ENCODE results near the gene PKNOX2. TPM values are rescaled to one million over a fixed set of nuclear protein-coding genes. Genes with fewer than 3 reads are reported as not detected.

PKNOX2 gene
- total RNA-seq, 1 donor: under 0.01 TPM

DNA sequence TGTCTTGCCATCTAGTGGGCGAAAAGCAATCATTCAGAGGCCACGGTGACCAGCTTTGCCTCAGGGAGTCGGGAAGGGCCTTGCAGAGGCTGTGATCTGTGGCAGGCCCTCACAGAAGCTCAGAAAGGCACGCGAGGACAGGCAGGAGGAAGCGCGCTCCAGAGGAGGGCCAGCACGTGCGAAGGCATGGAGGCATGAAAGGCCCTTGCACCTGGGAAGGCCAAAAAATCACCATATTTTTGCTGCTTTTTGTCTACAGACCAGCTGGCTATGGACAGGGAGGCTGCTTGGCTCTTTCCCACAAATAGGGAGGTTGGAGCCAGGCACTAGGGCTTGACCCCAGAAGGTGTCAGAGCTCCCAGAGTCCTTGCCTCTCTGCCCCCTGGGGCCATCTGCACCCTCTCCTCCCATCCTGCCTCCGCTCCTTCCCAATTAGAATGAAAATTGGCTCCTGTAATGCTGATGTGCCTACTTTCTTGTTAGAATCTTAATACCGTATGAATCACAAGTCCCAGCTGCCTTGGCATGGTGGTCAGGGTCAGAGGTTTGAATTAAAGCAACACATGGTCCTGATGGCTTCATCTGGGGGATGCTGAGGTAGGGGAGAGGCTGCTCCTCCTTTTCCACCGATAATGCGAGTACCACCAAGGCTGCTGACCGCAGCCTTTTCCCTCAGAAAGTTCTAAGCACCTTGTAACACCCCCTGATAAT, 262.4 kb downstream of the PKNOX2 start:
- Histone ChIP-seq H3K27me3 (ENCODE audit: insufficient read depth, low read length) (peaks cover 24% of the 10 kb centered on the region), H3K4me1 (ENCODE audit: insufficient read depth, low read length) (no peaks in the 10 kb centered on the region), H3K9me3 (ENCODE audit: low read depth, low read length) (no peaks in the 10 kb centered on the region), H3K4me3 (ENCODE audit: insufficient read depth, low read length) (no peak overlapping the region), H3K27ac (ENCODE audit: low read depth, low read length) (no peak overlapping the region), H3K79me2 (ENCODE audit: insufficient read depth, low read length) (no peaks in the 10 kb centered on the region), H3K4me2 (ENCODE audit: insufficient read depth, low read length) (no peak overlapping the region), H3K36me3 (ENCODE audit: insufficient read depth, low read length) (no peaks in the 10 kb centered on the region), H4K20me1 (ENCODE audit: insufficient read depth, low read length) (no peaks in the 10 kb centered on the region), H2AFZ (ENCODE audit: low read length) (no peak overlapping the region)
- DNase-seq (ENCODE audit: insufficient read length, low spot score, missing footprints): no peak
- TF ChIP-seq, protein P1, sequence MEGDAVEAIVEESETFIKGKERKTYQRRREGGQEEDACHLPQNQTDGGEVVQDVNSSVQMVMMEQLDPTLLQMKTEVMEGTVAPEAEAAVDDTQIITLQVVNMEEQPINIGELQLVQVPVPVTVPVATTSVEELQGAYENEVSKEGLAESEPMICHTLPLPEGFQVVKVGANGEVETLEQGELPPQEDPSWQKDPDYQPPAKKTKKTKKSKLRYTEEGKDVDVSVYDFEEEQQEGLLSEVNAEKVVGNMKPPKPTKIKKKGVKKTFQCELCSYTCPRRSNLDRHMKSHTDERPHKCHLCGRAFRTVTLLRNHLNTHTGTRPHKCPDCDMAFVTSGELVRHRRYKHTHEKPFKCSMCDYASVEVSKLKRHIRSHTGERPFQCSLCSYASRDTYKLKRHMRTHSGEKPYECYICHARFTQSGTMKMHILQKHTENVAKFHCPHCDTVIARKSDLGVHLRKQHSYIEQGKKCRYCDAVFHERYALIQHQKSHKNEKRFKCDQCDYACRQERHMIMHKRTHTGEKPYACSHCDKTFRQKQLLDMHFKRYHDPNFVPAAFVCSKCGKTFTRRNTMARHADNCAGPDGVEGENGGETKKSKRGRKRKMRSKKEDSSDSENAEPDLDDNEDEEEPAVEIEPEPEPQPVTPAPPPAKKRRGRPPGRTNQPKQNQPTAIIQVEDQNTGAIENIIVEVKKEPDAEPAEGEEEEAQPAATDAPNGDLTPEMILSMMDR (IDR thresholded peaks at IDR 0.05; ENCODE audit: extremely low read depth, low read depth, low read length): no peak

DNA sequence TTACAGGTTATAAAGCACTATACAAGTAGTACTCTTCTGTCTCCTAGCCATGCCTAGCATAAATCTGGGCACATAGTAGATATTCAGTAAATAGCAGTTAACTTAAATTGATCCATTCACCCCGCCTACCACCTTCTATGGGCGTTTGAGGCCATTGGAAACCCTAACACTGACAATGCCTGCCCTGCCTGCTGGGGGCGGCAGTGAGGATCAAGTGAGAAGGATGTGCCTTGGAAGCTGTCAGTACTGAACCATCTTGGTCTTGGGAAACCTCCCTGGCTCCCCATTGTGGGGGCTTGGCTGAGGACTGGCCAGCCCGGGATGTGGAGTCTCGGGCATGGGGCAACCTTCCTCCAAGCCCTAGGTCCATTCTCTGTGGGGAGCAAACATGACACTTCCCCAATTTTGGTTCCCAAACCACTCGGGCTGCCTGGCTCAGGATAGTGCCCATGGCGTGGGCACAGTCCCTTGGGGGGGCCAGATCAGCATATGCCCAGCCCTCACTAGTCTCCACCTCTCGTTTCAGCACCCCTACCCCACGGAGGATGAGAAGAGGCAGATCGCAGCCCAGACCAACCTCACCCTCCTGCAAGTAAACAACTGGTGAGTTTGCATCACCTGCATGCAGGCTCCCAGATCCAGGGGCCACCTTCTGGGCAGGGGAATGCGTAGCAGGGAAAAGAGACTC, 264.1 kb downstream of the PKNOX2 start:
- no peak for DNase-seq (ENCODE audit: insufficient read length, low spot score, missing footprints)
- no peak overlapping the region for H3K4me3 ChIP-seq (ENCODE audit: insufficient read depth, low read length)
- no peaks in the 10 kb centered on the region for H3K79me2 ChIP-seq (ENCODE audit: insufficient read depth, low read length)
- TF ChIP-seq, protein P1 (IDR thresholded peaks at IDR 0.05; ENCODE audit: extremely low read depth, low read depth, low read length): no peak
- H3K4me2 ChIP-seq (ENCODE audit: insufficient read depth, low read length): no peak overlapping the region
- no peaks in the 10 kb centered on the region for H3K4me1 ChIP-seq (ENCODE audit: insufficient read depth, low read length)
- no peaks in the 10 kb centered on the region for H4K20me1 ChIP-seq (ENCODE audit: insufficient read depth, low read length)
- H3K36me3 ChIP-seq (ENCODE audit: insufficient read depth, low read length): no peaks in the 10 kb centered on the region
- H3K9me3 ChIP-seq (ENCODE audit: low read depth, low read length): no peaks in the 10 kb centered on the region
- H2AFZ ChIP-seq (ENCODE audit: low read length): no peak overlapping the region
- H3K27ac ChIP-seq (ENCODE audit: low read depth, low read length): no peak overlapping the region
- peaks cover 24% of the 10 kb centered on the region for H3K27me3 ChIP-seq (ENCODE audit: insufficient read depth, low read length)

DNA sequence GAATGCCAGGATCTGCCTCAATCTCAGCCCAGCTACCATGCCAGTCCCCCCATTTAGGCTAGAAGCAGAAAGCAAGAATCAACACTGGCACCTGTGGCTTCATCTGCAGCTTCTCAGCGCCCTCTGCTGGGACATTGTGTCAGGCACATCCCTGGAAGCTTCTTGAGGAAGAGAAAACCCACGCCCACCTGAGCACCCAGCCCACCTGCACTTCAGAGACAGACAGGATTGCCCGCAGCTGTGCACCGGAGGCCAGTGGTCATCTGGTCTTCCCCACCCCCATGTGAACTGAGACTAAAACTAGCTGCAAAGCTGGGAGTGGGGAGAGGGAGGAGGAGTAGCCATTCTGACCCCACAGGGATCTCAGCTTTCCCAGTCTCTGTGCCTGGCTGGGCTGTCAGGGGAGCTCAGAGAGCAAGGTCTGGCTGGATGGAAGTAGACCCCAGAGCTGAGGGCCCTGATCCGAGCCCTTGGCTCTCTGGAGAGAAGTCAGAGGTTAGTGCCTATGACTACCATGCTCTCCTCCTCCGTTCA, 264.7 kb downstream of the PKNOX2 start:
- Histone ChIP-seq H3K79me2 (ENCODE audit: insufficient read depth, low read length) (no peaks in the 10 kb centered on the region), H3K4me1 (ENCODE audit: insufficient read depth, low read length) (no peaks in the 10 kb centered on the region), H2AFZ (ENCODE audit: low read length) (no peak overlapping the region), H3K9me3 (ENCODE audit: low read depth, low read length) (no peaks in the 10 kb centered on the region), H3K36me3 (ENCODE audit: insufficient read depth, low read length) (no peaks in the 10 kb centered on the region), H3K4me2 (ENCODE audit: insufficient read depth, low read length) (no peak overlapping the region), H3K27ac (ENCODE audit: low read depth, low read length) (no peak overlapping the region), H3K27me3 (ENCODE audit: insufficient read depth, low read length) (peaks cover 23% of the 10 kb centered on the region), H4K20me1 (ENCODE audit: insufficient read depth, low read length) (no peaks in the 10 kb centered on the region), H3K4me3 (ENCODE audit: insufficient read depth, low read length) (no peak overlapping the region)
- DNase-seq (ENCODE audit: insufficient read length, low spot score, missing footprints): peak; percentile 91
- TF ChIP-seq, protein P1 (IDR thresholded peaks at IDR 0.05; ENCODE audit: extremely low read depth, low read depth, low read length): peak; percentile 80

Data from osteoblast (primary cell).